HEK293 (cell line): Measurements from ENCODE around the gene ANKRD44.
A peak's percentile ranks its signal among the peaks of the same experiment; 100 is the strongest.

Source experiments
- CTCF ChIA-PET: fragments of 350-600 bp; formaldehyde crosslinking; extraction: SDS; loops from one replicate; lab custom pipeline; 2021; ENCODE audit warnings: antibody characterized with exemption; lab: Yijun Ruan, JAX
- POLR2A ChIA-PET: fragments of 300-600 bp; formaldehyde crosslinking; extraction: SDS; loops from one replicate; lab custom pipeline; 2020; ENCODE audit warnings: antibody characterized with exemption, inconsistent platforms; lab: Yijun Ruan, JAX
- H3K27ac ChIP-seq: fragments of 200-500 bp; sonication (Bioruptor generic); 2 replicates; pipeline ENCODE4 v1.5.1; 2014; ENCODE audit warnings: low read depth, low read length, control low read depth, inconsistent platforms; ENCODE audit errors: extremely low read depth
- H3K36me3 ChIP-seq, 2 experiments: fragments of 200-500 bp in 1 of 2; sonication (Bioruptor generic) in 1 of 2; 1 replicate in 1 of 2; 2 replicates in 1 of 2; pipeline ENCODE4 v1.5.1; 2014 to 2017; ENCODE audit warnings: inconsistent platforms in 2 of 2, low read length in 2 of 2; ENCODE audit not compliant: control insufficient read depth in 2 of 2, insufficient read depth in 1 of 2
- H3K4me1 ChIP-seq: fragments of 200-500 bp; sonication (Bioruptor generic); 2 replicates; pipeline ENCODE4 v1.5.1; 2014; ENCODE audit warnings: mild to moderate bottlenecking, low read length, inconsistent platforms; ENCODE audit not compliant: control insufficient read depth, insufficient read depth
- H3K4me3 ChIP-seq: 2 replicates; pipeline ENCODE4 v1.5.1; 2011; ENCODE audit warnings: low read depth, mild to moderate bottlenecking, control low read depth, low read length, moderate library complexity
- H3K9me3 ChIP-seq: fragments of 200-500 bp; sonication (Bioruptor generic); 2 replicates; pipeline ENCODE4 v1.5.1; 2014; ENCODE audit warnings: low read depth, low read length, inconsistent platforms; ENCODE audit not compliant: control insufficient read depth, insufficient read depth
- GFI1B ChIP-seq: fragments of 450-650 bp; formaldehyde crosslinking; IDR thresholded peaks from 2 replicates; pipeline ENCODE4 v1.5.1; 2016; ENCODE audit warnings: missing biosample characterization, missing genetic modification characterization
- HOXD13 ChIP-seq: sonication (generic); formaldehyde crosslinking; IDR thresholded peaks from 2 replicates; pipeline ENCODE4 v1.8.0; 2022; ENCODE audit warnings: missing genetic modification reagents, borderline replicate concordance
- KLF7 ChIP-seq: fragments of 450-650 bp; formaldehyde crosslinking; IDR thresholded peaks from 2 replicates; pipeline ENCODE4 v1.5.1; 2016; ENCODE audit warnings: missing biosample characterization, missing genetic modification characterization, borderline replicate concordance
- YY1 ChIP-seq: fragments of 450-650 bp; formaldehyde crosslinking; IDR thresholded peaks from 2 replicates; pipeline ENCODE4 v1.5.1; 2018; ENCODE audit warnings: missing biosample characterization, missing genetic modification characterization
- ZBTB48 ChIP-seq: fragments of 450-650 bp; formaldehyde crosslinking; IDR thresholded peaks from 2 replicates; pipeline ENCODE4 v1.5.1; 2016; ENCODE audit warnings: missing biosample characterization, missing genetic modification characterization
- ZFP69B ChIP-seq: fragments of 450-650 bp; formaldehyde crosslinking; IDR thresholded peaks from 2 replicates; pipeline ENCODE4 v1.5.1; 2016; ENCODE audit warnings: missing biosample characterization, missing genetic modification characterization
- ZNF416 ChIP-seq: fragments of 450-650 bp; formaldehyde crosslinking; IDR thresholded peaks from 2 replicates; pipeline ENCODE4 v1.5.1; 2016; ENCODE audit warnings: missing biosample characterization, missing genetic modification characterization
- ZNF423 ChIP-seq: fragments of 450-650 bp; formaldehyde crosslinking; IDR thresholded peaks from 2 replicates; pipeline ENCODE4 v1.5.1; 2016; ENCODE audit warnings: missing biosample characterization, missing genetic modification characterization
- ZNF433 ChIP-seq: fragments of 450-650 bp; formaldehyde crosslinking; IDR thresholded peaks from 2 replicates; pipeline ENCODE4 v1.5.1; 2016; ENCODE audit warnings: missing biosample characterization, missing genetic modification characterization, low read depth
- ZNF514 ChIP-seq: fragments of 450-650 bp; formaldehyde crosslinking; IDR thresholded peaks from 2 replicates; pipeline ENCODE4 v1.5.1; 2016; ENCODE audit warnings: missing biosample characterization, missing genetic modification characterization
- ZNF707 ChIP-seq: fragments of 450-650 bp; formaldehyde crosslinking; IDR thresholded peaks from 2 replicates; pipeline ENCODE4 v1.5.1; 2016; ENCODE audit warnings: missing biosample characterization, missing genetic modification characterization
- ZNF768 ChIP-seq: fragments of 450-650 bp; formaldehyde crosslinking; IDR thresholded peaks from 2 replicates; pipeline ENCODE4 v1.5.1; 2018; ENCODE audit warnings: missing biosample characterization, mild to moderate bottlenecking, missing genetic modification characterization
- ZNF843 ChIP-seq: fragments of 450-650 bp; formaldehyde crosslinking; IDR thresholded peaks from 2 replicates; pipeline ENCODE4 v1.5.1; 2016; ENCODE audit warnings: missing biosample characterization, missing genetic modification characterization
- TF ChIP-seq, protein P1 (sequence below): fragments of 450-650 bp; formaldehyde crosslinking; IDR thresholded peaks from 2 replicates; pipeline ENCODE4 v1.5.1; 2016; ENCODE audit warnings: missing biosample characterization, missing genetic modification characterization
- TF ChIP-seq, protein P2 (sequence below): fragments of 450-650 bp; formaldehyde crosslinking; IDR thresholded peaks from 2 replicates; pipeline ENCODE4 v1.5.1; 2016; ENCODE audit warnings: missing biosample characterization, missing genetic modification characterization
- TF ChIP-seq, protein P3 (sequence below): fragments of 450-650 bp; formaldehyde crosslinking; IDR thresholded peaks from 2 replicates; pipeline ENCODE4; 2016; ENCODE audit warnings: missing biosample characterization, missing genetic modification characterization
- TF ChIP-seq, protein P4 (sequence below): fragments of 450-650 bp; formaldehyde crosslinking; IDR thresholded peaks from 2 replicates; pipeline ENCODE4 v1.5.1; 2016; ENCODE audit warnings: missing biosample characterization, missing genetic modification characterization

Gene ANKRD44

DNA sequence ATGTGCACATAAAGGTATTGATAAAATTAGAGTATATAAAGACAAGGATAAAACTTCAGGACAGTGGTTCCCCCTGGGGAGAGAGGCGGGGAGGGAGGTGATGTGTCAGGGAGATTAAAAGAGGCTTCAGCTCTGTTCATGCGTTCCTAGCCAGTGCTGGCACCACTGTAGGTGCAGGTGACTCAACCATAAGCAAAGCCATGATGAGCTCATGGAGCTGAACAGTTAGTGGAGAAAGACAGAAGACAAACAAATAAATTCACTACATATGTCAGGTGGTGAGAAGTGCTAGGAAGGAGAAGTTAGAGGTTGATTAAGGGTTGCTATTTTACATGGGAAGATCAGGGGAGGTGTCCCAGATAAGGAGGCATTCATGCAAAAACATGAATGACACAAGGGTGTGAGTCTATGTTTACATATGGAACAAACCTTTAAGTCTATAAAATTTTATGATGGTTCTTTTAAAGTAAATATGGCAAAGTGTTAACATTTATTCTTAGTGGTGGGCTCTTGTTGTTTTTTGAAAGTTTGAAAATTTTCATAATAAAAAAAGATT is 136.0 kb downstream of the ANKRD44 start (continued):
- TF ChIP-seq, protein P1, sequence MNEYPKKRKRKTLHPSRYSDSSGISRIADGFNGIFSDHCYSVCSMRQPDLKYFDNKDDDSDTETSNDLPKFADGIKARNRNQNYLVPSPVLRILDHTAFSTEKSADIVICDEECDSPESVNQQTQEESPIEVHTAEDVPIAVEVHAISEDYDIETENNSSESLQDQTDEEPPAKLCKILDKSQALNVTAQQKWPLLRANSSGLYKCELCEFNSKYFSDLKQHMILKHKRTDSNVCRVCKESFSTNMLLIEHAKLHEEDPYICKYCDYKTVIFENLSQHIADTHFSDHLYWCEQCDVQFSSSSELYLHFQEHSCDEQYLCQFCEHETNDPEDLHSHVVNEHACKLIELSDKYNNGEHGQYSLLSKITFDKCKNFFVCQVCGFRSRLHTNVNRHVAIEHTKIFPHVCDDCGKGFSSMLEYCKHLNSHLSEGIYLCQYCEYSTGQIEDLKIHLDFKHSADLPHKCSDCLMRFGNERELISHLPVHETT (tag by site-specific recombination): no peak
- no peak for TF ChIP-seq ZNF433
- TF ChIP-seq, protein P2, sequence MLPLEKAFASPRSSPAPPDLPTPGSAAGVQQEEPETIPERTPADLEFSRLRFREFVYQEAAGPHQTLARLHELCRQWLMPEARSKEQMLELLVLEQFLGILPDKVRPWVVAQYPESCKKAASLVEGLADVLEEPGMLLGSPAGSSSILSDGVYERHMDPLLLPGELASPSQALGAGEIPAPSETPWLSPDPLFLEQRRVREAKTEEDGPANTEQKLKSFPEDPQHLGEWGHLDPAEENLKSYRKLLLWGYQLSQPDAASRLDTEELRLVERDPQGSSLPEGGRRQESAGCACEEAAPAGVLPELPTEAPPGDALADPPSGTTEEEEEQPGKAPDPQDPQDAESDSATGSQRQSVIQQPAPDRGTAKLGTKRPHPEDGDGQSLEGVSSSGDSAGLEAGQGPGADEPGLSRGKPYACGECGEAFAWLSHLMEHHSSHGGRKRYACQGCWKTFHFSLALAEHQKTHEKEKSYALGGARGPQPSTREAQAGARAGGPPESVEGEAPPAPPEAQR (tag by site-specific recombination): no peak
- TF ChIP-seq, protein P3, sequence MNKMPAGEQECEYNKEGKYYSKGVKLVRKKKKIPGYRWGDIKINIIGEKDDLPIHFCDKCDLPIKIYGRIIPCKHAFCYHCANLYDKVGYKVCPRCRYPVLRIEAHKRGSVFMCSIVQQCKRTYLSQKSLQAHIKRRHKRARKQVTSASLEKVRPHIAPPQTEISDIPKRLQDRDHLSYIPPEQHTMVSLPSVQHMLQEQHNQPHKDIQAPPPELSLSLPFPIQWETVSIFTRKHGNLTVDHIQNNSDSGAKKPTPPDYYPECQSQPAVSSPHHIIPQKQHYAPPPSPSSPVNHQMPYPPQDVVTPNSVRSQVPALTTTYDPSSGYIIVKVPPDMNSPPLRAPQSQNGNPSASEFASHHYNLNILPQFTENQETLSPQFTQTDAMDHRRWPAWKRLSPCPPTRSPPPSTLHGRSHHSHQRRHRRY (tag by site-specific recombination): no peak
- TF ChIP-seq, protein P4, sequence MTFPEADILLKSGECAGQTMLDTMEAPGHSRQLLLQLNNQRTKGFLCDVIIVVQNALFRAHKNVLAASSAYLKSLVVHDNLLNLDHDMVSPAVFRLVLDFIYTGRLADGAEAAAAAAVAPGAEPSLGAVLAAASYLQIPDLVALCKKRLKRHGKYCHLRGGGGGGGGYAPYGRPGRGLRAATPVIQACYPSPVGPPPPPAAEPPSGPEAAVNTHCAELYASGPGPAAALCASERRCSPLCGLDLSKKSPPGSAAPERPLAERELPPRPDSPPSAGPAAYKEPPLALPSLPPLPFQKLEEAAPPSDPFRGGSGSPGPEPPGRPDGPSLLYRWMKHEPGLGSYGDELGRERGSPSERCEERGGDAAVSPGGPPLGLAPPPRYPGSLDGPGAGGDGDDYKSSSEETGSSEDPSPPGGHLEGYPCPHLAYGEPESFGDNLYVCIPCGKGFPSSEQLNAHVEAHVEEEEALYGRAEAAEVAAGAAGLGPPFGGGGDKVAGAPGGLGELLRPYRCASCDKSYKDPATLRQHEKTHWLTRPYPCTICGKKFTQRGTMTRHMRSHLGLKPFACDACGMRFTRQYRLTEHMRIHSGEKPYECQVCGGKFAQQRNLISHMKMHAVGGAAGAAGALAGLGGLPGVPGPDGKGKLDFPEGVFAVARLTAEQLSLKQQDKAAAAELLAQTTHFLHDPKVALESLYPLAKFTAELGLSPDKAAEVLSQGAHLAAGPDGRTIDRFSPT: 0 out of 2 replicates have a peak, but pooled peaks have one; percentile 29
- TF ChIP-seq ZNF416 (tag by site-specific recombination): no peak
- no peak for TF ChIP-seq ZNF707 (tag by site-specific recombination)
- no peak for TF ChIP-seq YY1 (tag by site-specific recombination)
- TF ChIP-seq ZFP69B (tag by site-specific recombination): peak; percentile 47; the same call in 1 of the 2 replicates
- TF ChIP-seq ZBTB48: no peak
- TF ChIP-seq ZNF843 (tag by site-specific recombination): peak; percentile 61; the same call in 1 of the 2 replicates
- TF ChIP-seq ZNF768: no peak
- no peak for TF ChIP-seq KLF7 (tag by site-specific recombination)
- no peak for TF ChIP-seq HOXD13 (CRISPR knock-in tag)

DNA sequence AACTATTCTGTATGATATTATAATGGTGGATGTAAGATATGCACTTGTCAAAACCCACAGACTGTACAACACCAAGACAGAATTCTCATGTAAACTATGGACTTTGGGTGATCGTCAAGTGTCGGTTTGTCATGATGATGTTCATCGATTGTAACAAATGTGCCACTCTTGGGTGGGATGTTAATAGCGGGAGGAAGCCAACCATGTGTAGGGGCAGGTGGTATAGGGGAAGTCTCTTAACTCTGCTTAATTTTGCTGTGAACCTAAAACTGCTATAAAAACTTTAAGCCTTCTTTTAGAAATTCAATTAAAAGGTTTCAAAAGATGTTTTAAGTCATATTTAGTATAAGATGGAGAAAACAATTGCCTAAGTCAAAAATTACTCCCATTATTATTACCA is 139.0 kb downstream of the ANKRD44 start:
- ChIA-PET POLR2A (no interaction called here), CTCF (interaction anchor here (0.6 to 6.8 kb wide), 5 partner anchors 13 to 1071 kb away, joined by 3 to 115 read pairs (median 5); no protein-coding TSS in a partner anchor)
- Histone ChIP-seq H3K4me3 (no peak overlapping the region), H3K9me3 (no peaks in the 10 kb centered on the region), H3K4me1 (peaks cover 8% of the 10 kb centered on the region; the same call in 1 of the 2 replicates), H3K27ac (no peak overlapping the region), H3K36me3 (no peaks in the 10 kb centered on the region)
- TF ChIP-seq ZNF514 (tag by site-specific recombination) (no peak), ZNF843 (tag by site-specific recombination) (no peak), GFI1B (no peak)

DNA sequence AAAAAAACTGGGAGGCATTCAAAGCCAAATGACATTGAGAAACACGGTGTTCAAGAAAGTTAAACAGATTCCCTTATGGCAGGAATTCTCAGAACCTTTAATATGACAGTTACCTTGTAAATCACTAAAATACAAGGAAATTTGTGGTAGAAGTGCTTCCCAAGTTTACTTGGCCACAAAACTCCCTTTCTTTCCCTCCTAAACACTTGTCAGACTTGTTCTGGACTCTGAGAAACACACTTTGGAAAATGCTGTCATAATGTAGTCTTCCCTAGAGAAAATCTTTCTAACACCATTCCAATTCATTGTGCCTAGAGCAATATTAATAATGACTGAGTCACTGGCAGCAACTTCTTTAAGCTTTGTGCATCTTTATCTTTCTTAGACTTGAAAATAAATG is 140.4 kb downstream of the ANKRD44 start:
- POLR2A ChIA-PET: no interaction called here
- Histone ChIP-seq H3K4me3 (no peak overlapping the region), H3K4me1 (peaks cover 6% of the 10 kb centered on the region; the same call in 1 of the 2 replicates)
- TF ChIP-seq ZNF423 (tag by site-specific recombination): no peak
- TF ChIP-seq, all 188 proteins: peak for 0
- no peaks in the 10 kb centered on the region for H3K9me3 ChIP-seq
- no peaks in the 10 kb centered on the region for H3K36me3 ChIP-seq
- H3K27ac ChIP-seq: no peak overlapping the region
- CTCF ChIA-PET: interaction anchor here (0.5 to 6.8 kb wide), 13 partner anchors 9 to 1127 kb away, joined by 3 to 115 read pairs (median 4); no protein-coding TSS in a partner anchor
